ENCODE measurements around the gene PTX4.
"Not testable (repeated sequence)": the region's sequence is repeated elsewhere in the genome, so short reads cannot be mapped to it uniquely, and the experiment has no call there.

Gene PTX4

DNA sequence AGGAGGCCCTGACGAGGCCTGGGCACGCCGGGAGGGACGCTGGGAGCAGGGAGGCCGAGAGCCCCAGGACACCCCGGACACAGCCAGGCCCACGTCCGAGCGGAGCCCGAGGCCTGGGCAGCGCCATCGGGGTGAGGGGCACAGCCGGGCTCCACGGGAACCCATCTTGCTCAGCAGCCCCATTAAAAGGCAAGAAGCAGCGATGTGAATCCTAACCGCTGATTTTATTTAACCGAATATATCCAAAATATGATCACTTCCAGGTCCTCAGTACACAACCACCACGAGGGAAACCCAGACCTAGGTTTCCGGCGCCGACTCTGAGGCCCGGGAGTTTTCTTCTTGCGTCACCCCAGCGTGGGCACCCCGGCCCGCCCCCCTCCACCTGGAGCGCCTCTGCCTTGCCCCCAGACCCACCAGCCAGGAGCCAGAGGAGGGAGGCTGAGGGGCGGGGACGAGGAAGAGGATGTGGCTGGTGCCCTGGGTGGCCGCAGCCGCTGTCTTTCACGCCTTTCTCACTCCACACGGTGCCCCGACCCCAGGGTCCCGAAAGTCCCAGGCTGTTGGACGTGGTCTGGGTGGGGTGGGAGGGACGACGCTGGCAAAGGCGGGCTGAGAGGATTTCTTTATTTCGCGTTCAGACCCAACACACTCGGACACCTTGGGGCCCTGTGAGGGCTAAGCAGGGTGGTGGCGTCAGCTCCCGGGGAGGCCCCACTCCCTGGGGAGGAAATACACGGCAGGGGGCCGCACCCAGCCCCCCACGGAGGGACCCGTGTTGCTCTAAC lies 43.8 kb downstream of the PTX4 start:
- no peak for DNase-seq (ENCODE audit: low spot score)
- TF ChIP-seq CTCF (IDR thresholded peaks at IDR 0.05; ENCODE audit: extremely low read depth, insufficient read depth, missing control alignments): no peak
- in situ Hi-C loops (cut with MboI; ENCODE audit: low pct_unique_long_range_greater_than_20kb, low sequenced_read_pairs, unreplicated experiment): no loop called here

GRCh38 chr16:1443980-1444729 lies 44.6 kb downstream of the PTX4 start, which contains the start of gene CCDC154:
Gene CCDC154, minus strand, starts transcription at chr16:1444556. Its CDS starts 234 bp downstream, at chr16:1444322.
- DNase-seq (ENCODE audit: low spot score): no peak
- TF ChIP-seq CTCF (IDR thresholded peaks at IDR 0.05; ENCODE audit: extremely low read depth, insufficient read depth, missing control alignments): no peak
- in situ Hi-C loops (cut with MboI; ENCODE audit: low pct_unique_long_range_greater_than_20kb, low sequenced_read_pairs, unreplicated experiment): no loop called here

DNA sequence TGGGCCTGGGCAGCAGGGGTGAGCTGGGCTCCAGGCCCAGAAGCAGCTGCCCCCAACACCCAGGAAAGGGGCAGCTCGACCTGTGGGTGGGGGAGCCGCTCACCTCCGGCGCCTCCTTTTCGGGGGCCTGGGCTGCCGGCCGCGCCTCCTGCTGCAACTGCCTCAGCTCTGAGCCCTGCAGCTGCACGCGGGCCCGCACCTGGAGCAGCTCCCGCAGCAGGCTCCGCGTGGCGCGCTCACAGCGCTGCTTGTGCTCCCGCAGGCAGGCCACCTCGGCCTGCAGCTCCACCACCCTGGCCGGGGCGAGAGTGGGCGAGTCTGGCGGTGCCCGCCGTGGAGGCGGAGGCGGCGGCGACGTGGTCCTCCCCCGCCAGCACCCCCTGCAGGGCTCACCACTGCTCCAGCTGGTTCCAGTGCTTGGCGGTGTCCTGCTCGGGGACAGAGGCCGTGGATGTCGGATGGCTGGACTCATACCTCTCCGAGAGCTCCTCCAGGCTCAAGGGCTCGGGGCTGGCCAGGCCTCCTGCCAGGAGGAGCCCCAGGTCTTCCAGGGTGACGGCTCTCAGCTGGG lies 45.3 kb downstream of the PTX4 start:
- TF ChIP-seq CTCF (IDR thresholded peaks at IDR 0.05; ENCODE audit: extremely low read depth, insufficient read depth, missing control alignments): no peak
- in situ Hi-C loops (cut with MboI; ENCODE audit: low pct_unique_long_range_greater_than_20kb, low sequenced_read_pairs, unreplicated experiment): no loop called here
- no peak for DNase-seq (ENCODE audit: low spot score)

DNA sequence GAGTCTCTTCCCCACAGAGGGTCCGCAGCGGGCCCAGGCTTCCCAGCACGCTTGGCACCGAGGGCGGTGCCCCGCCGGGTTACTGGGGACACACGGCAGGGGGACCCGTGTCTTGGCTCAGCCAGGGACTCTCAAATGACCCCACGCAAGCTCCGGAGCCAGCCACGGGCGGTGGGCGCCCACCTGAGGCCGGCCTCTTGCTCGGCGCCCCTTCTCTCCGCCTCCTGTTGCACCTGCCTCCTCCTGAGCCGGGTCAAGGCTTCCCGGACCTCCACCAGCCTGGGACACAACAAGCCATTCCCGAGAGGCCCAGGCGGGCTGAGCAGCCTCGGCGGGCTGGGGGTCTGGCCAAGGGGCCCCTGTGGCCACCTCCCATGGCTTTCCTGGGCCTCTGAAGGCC lies 46.0 kb downstream of the PTX4 start:
- in situ Hi-C loops (cut with MboI; ENCODE audit: low pct_unique_long_range_greater_than_20kb, low sequenced_read_pairs, unreplicated experiment): no loop called here
- TF ChIP-seq CTCF (IDR thresholded peaks at IDR 0.05; ENCODE audit: extremely low read depth, insufficient read depth, missing control alignments): no peak

DNA sequence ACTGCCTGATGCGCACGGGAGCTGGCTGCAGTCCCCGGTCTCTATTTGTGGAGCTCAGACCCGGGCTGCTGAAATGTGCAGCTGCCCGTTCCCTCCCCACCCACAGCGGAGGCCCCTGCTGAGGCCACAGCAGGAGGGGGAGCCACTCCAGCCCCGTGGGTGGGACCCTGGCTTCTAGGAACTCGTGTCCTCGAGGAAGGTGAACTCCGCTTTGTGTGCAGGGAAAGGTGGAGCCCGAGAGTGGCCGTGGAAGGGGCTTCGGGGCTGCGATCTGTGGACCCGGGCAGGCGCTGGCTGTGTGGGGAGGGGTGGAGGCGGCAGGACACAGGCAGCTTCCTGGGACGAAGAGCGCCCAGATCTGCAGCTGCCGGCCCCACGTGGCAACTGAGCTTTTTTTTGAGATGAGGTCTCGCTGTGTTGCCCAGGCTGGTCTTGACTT lies 47.3 kb downstream of the PTX4 start:
- DNase-seq (ENCODE audit: low spot score): no peak
- no peak for TF ChIP-seq CTCF (IDR thresholded peaks at IDR 0.05; ENCODE audit: extremely low read depth, insufficient read depth, missing control alignments)
- in situ Hi-C loops (cut with MboI; ENCODE audit: low pct_unique_long_range_greater_than_20kb, low sequenced_read_pairs, unreplicated experiment): no loop called here

More for the DNA sequence above, 46.0 kb downstream of the PTX4 start:
- DNase-seq (ENCODE audit: low spot score): no peak

DNA sequence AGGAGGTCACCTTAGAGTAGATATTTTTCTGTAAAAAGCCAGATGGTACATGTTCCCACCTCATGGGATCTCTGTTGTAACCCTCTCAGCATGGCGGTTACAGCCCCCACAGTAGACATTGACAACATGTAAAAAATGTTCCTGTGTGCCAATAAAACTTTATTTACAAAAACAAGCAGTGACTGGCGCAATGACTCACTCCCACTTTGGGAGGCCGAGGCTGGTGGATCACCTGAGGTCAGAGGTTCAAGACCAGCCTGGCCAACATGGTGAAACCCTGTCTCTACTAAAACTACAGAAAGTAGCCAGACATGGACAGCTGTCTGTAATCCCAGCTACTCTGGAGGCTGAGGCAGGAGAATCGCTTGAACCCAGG lies 49.1 kb downstream of the PTX4 start:
- DNase-seq (ENCODE audit: low spot score); in situ Hi-C loops (cut with MboI; ENCODE audit: low pct_unique_long_range_greater_than_20kb, low sequenced_read_pairs, unreplicated experiment): not testable (repeated sequence)

All from GM13977 (cell line).